OCI-LY7 (cell line): ENCODE data around the gene SRC. TPM values are rescaled to one million over a fixed set of nuclear protein-coding genes. Genes with fewer than 3 reads are reported as not detected.

ENCODE experiments used
- BruUV-seq: library from RNA; stranded (reverse); fragments of 400-500 nt; replicated peaks from 2 replicates; lab custom pipeline; 2021; lab: Mats Ljungman, UMichigan
- CTCF ChIA-PET: fragments of 300-600 bp; sonication (Branson Sonifier 250); formaldehyde crosslinking; loops from one replicate; lab custom pipeline; 2022; ENCODE audit warnings: antibody characterized with exemption; ENCODE audit not compliant: unreplicated experiment; lab: Charles Lee
- POLR2A ChIA-PET: fragments of 300-600 bp; sonication (Branson Sonifier 250); formaldehyde crosslinking; loops from one replicate; lab custom pipeline; 2022; ENCODE audit warnings: antibody characterized with exemption; lab: Charles Lee
- DNase-seq: peaks from one replicate; pipeline ENCODE4 v3.0.0-alpha.2; 2015; ENCODE audit warnings: low spot score
- H2AFZ ChIP-seq: fragments of 200-600 bp; sonication (generic), shearing (Covaris generic); 2 replicates; pipeline ENCODE4 v1.6.1; 2014; ENCODE audit warnings: mild to moderate bottlenecking, antibody characterized with exemption, low read length, moderate library complexity
- H3K27ac ChIP-seq: fragments of 200-600 bp; sonication (generic); 2 replicates; pipeline ENCODE4 v1.5.1; 2014; ENCODE audit warnings: mixed run types, low read depth, mild to moderate bottlenecking, moderate library complexity, low read length, inconsistent platforms; ENCODE audit not compliant: poor library complexity, severe bottlenecking
- H3K36me3 ChIP-seq: fragments of 200-600 bp; sonication (generic); 2 replicates; pipeline ENCODE4 v1.6.1; 2014; ENCODE audit warnings: mild to moderate bottlenecking, antibody characterized with exemption, low read length, moderate library complexity, mixed read lengths; ENCODE audit not compliant: insufficient read depth
- H3K4me1 ChIP-seq: fragments of 200-600 bp; sonication (generic); 2 replicates; pipeline ENCODE4 v1.5.1; 2014; ENCODE audit warnings: mild to moderate bottlenecking, low read length; ENCODE audit not compliant: insufficient read depth, poor library complexity, severe bottlenecking
- H3K4me2 ChIP-seq: fragments of 200-600 bp; sonication (generic); 2 replicates; pipeline ENCODE4 v1.6.1; 2014; ENCODE audit warnings: mild to moderate bottlenecking, low read length
- H3K4me3 ChIP-seq: fragments of 200-600 bp; sonication (generic); 2 replicates; pipeline ENCODE4 v1.5.1; 2014; ENCODE audit warnings: mild to moderate bottlenecking, low read depth, low read length; ENCODE audit not compliant: poor library complexity, severe bottlenecking
- H3K79me2 ChIP-seq: fragments of 200-600 bp; sonication (generic); 2 replicates; pipeline ENCODE4 v1.6.1; 2016; ENCODE audit warnings: low read depth, mild to moderate bottlenecking, low read length, moderate library complexity, mixed read lengths; ENCODE audit not compliant: insufficient read depth
- H3K9me2 ChIP-seq: fragments of 200-600 bp; sonication (generic); 2 replicates; pipeline ENCODE4 v1.6.1; 2016; ENCODE audit warnings: mild to moderate bottlenecking, low read length, mixed read lengths; ENCODE audit not compliant: insufficient read depth
- H3K9me3 ChIP-seq: fragments of 200-600 bp; sonication (generic); 2 replicates; pipeline ENCODE4 v1.6.1; 2014; ENCODE audit warnings: mild to moderate bottlenecking, mixed run types, low read length, mixed read lengths
- H4K20me1 ChIP-seq: fragments of 200-600 bp; sonication (generic); 2 replicates; pipeline ENCODE4 v1.6.1; 2014; ENCODE audit warnings: mild to moderate bottlenecking, antibody characterized with exemption, low read length, moderate library complexity, mixed read lengths; ENCODE audit not compliant: insufficient read depth
- CTCF ChIP-seq: fragments of 200-600 bp; sonication (generic); conservative IDR thresholded peaks from 2 replicates; pipeline ENCODE4 v1.5.1; 2014; ENCODE audit warnings: mild to moderate bottlenecking, antibody characterized with exemption, low read length, moderate library complexity, mixed read lengths
- EZH2phosphoT487 ChIP-seq: fragments of 200-600 bp; sonication (generic); IDR thresholded peaks from 2 replicates; pipeline ENCODE4 v1.6.1; 2018; ENCODE audit warnings: low read depth, borderline replicate concordance, mild to moderate bottlenecking, mixed run types, antibody characterized with exemption, low read length, moderate library complexity, mixed read lengths
- intact Hi-C: fragments of 100-400 bp; cut with micrococcal nuclease; formaldehyde crosslinking; loops from one replicate; pipeline ENCODE4 v1.10.0; 2022; ENCODE audit not compliant: unreplicated experiment
- total RNA-seq, 2 experiments: library from RNA; depleted of rRNA in 1 of 2; stranded (reverse); fragments of >200 nt in 1 of 2; shearing (Covaris generic) in 1 of 2; gene quantifications; 2 replicates each; pipeline ENCODE4 v1.2.3, GENCODE V29; 2014 to 2022

SRC gene
- total RNA-seq, 2 experiments from 2014 or later, result 0.72 to 3.7 TPM

- no peak overlapping the region for H3K4me2 ChIP-seq
- CTCF ChIA-PET, result no interaction called here
- H2AFZ ChIP-seq, result no peak overlapping the region
- H3K9me3 ChIP-seq, result no peaks in the 10 kb centered on the region
- DNase-seq, result no peak
- POLR2A ChIA-PET, result no interaction called here
- no peak overlapping the region for H3K27ac ChIP-seq
- no peak overlapping the region for H3K4me3 ChIP-seq
- H3K79me2 ChIP-seq, result no peaks in the 10 kb centered on the region
- H3K36me3 ChIP-seq, result no peaks in the 10 kb centered on the region
- H3K9me2 ChIP-seq, result no peaks in the 10 kb centered on the region
- H4K20me1 ChIP-seq, result no peaks in the 10 kb centered on the region
- no TSS peak for BruUV-seq
- no peak for TF ChIP-seq CTCF
- no peak for TF ChIP-seq EZH2phosphoT487
- H3K4me1 ChIP-seq, result peaks cover 17% of the 10 kb centered on the region
- intact Hi-C loops, result no loop called here
These were observed 13.4 kb downstream of the SRC start for GRCh38 chr20:37359331-37359730.

GRCh38 chr20:37359836-37360235 lies 13.9 kb downstream of the SRC start:
- Histone ChIP-seq H3K4me3 (no peak overlapping the region), H3K27ac (no peak overlapping the region), H3K79me2 (no peaks in the 10 kb centered on the region), H3K4me1 (peaks cover 16% of the 10 kb centered on the region), H3K9me3 (no peaks in the 10 kb centered on the region), H3K9me2 (no peaks in the 10 kb centered on the region), H3K36me3 (no peaks in the 10 kb centered on the region), H2AFZ (no peak overlapping the region), H4K20me1 (no peaks in the 10 kb centered on the region), H3K4me2 (no peak overlapping the region)
- POLR2A ChIA-PET, result no interaction called here
- CTCF ChIA-PET, result no interaction called here
- BruUV-seq, result no TSS peak
- no peak for DNase-seq
- intact Hi-C loops, result no loop called here
- TF ChIP-seq CTCF (no peak), EZH2phosphoT487 (no peak)

GRCh38 chr20:37360391-37361115 lies 14.6 kb downstream of the SRC start:
- peaks cover 10% of the 10 kb centered on the region for H3K4me1 ChIP-seq
- intact Hi-C loops, result no loop called here
- no peaks in the 10 kb centered on the region for H3K9me2 ChIP-seq
- POLR2A ChIA-PET, result no interaction called here
- CTCF ChIA-PET, result no interaction called here
- H3K9me3 ChIP-seq, result no peaks in the 10 kb centered on the region
- BruUV-seq, result no TSS peak
- H3K79me2 ChIP-seq, result no peaks in the 10 kb centered on the region
- no peak overlapping the region for H2AFZ ChIP-seq
- no peaks in the 10 kb centered on the region for H3K36me3 ChIP-seq
- H4K20me1 ChIP-seq, result no peaks in the 10 kb centered on the region
- TF ChIP-seq EZH2phosphoT487, result no peak
- no peak for TF ChIP-seq CTCF
- H3K4me2 ChIP-seq, result no peak overlapping the region
- no peak overlapping the region for H3K4me3 ChIP-seq
- H3K27ac ChIP-seq, result no peak overlapping the region
- DNase-seq, result no peak
